ENCODE data around the gene SLC23A1. TPM values are rescaled to one million over a fixed set of nuclear protein-coding genes. Genes with fewer than 3 reads are reported as not detected.

SLC23A1 gene
- total and polyA plus RNA-seq, 2 of the 13 experiments (the other 11 are each of a cell fraction or from before 2014, with no cell fraction given), result 6.0 to 6.6 TPM

- 0 out of 2 replicates have a peak, but pooled peaks have one; percentile 59 for TF ChIP-seq MTERF4 (CRISPR knock-in tag; IDR thresholded peaks at IDR 0.05)
- no peak for TF ChIP-seq HNF4G (IDR thresholded peaks at IDR 0.05; ENCODE audit: borderline replicate concordance, low read depth, low read length)
- TF ChIP-seq HNF4G (CRISPR knock-in tag; IDR thresholded peaks at IDR 0.05; ENCODE audit: borderline replicate concordance, low read depth), result no peak
- TF ChIP-seq, protein P1, sequence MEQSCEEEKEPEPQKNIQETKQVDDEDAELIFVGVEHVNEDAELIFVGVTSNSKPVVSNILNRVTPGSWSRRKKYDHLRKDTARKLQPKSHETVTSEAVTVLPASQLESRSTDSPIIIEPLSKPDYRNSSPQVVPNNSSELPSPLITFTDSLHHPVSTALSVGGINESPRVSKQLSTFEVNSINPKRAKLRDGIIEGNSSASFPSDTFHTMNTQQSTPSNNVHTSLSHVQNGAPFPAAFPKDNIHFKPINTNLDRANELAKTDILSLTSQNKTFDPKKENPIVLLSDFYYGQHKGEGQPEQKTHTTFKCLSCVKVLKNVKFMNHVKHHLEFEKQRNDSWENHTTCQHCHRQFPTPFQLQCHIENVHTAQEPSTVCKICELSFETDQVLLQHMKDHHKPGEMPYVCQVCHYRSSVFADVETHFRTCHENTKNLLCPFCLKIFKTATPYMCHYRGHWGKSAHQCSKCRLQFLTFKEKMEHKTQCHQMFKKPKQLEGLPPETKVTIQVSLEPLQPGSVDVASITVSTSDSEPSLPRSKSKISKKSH (CRISPR knock-in tag; IDR thresholded peaks at IDR 0.05; ENCODE audit: borderline replicate concordance), result 0 out of 2 replicates have a peak, but pooled peaks have one; percentile 39
- TF ChIP-seq ZNF687 (CRISPR knock-in tag; IDR thresholded peaks at IDR 0.05), result peak; percentile 71
- TF ChIP-seq, protein P2, sequence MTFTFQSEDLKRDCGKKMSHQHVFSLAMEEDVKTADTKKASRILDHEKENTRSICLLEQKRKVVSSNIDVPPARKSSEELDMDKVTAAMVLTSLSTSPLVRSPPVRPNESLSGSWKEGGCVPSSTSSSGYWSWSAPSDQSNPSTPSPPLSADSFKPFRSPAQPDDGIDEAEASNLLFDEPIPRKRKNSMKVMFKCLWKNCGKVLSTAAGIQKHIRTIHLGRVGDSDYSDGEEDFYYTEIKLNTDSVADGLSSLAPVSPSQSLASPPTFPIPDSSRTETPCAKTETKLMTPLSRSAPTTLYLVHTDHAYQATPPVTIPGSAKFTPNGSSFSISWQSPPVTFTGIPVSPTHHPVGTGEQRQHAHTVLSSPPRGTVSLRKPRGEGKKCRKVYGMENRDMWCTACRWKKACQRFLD (CRISPR knock-in tag; IDR thresholded peaks at IDR 0.05; ENCODE audit: borderline replicate concordance), result 0 out of 2 replicates have a peak, but pooled peaks have one; percentile 15
- peak; percentile 48 for TF ChIP-seq UBTF (CRISPR knock-in tag; IDR thresholded peaks at IDR 0.05)
- 0 out of 2 replicates have a peak, but pooled peaks have one; percentile 23 for TF ChIP-seq NFE2L1 (CRISPR knock-in tag; IDR thresholded peaks at IDR 0.05; ENCODE audit: borderline replicate concordance)
- peak; percentile 40; the same call in 1 of the 2 replicates for TF ChIP-seq TFAP4 (IDR thresholded peaks at IDR 0.05; ENCODE audit: borderline replicate concordance, low read depth)
- TF ChIP-seq ZNF788 (CRISPR knock-in tag; IDR thresholded peaks at IDR 0.05; ENCODE audit: borderline replicate concordance), result 0 out of 2 replicates have a peak, but pooled peaks have one; percentile 13
- no peak for TF ChIP-seq LCORL (IDR thresholded peaks at IDR 0.05)
- 0 out of 2 replicates have a peak, but pooled peaks have one; percentile 1 for TF ChIP-seq LCORL (CRISPR knock-in tag; IDR thresholded peaks at IDR 0.05)
- peak; percentile 43; the same call in 1 of the 2 replicates for TF ChIP-seq ZSCAN31 (CRISPR knock-in tag; IDR thresholded peaks at IDR 0.05; ENCODE audit: low read depth)
- TF ChIP-seq HNRNPL (IDR thresholded peaks at IDR 0.05; ENCODE audit: low read depth, low read length), result peak; percentile 97
- 0 out of 2 replicates have a peak, but pooled peaks have one; percentile 6 for TF ChIP-seq TBX2 (CRISPR knock-in tag; IDR thresholded peaks at IDR 0.05; ENCODE audit: borderline replicate concordance)
- no peak for TF ChIP-seq ZNF180 (CRISPR knock-in tag; IDR thresholded peaks at IDR 0.05; ENCODE audit: borderline replicate concordance, low read depth)
Observed at GRCh38 chr5:139383993-139384590, 995 bp upstream of the SLC23A1 start (continued).

Data from HepG2 (cell line).